Activated CD4-positive, alpha-beta T cell treated with anti-CD3 and anti-CD28 coated beads, Interleukin-2, amount 50 U/mL, for 48 hours (primary cell): ENCODE measurements around the gene LRRC1.

Experiments used
- DNase-seq, 2 experiments: peaks; one replicate each; pipeline ENCODE4 v3.0.0-alpha.2; 2020

Gene LRRC1

DNA sequence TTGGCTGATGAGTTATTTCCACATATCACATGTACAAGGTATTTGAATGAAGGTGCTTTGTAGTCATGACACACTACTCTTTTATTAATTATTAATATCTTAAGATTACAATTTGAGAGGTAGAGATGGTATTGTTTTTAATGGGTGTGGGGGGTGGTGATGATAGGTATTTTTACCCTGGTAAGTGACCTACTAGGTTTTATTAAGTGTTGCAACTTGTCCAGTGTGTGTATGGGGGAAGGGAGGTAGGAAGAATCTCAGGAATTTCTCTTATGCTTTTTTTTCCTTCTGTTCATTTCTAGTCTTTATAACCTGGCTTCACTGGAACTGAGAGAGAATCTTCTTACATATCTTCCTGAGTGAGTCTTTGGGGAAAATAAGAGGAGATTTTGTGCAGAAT is 101.4 kb downstream of the LRRC1 start:
- no peak for DNase-seq

DNA sequence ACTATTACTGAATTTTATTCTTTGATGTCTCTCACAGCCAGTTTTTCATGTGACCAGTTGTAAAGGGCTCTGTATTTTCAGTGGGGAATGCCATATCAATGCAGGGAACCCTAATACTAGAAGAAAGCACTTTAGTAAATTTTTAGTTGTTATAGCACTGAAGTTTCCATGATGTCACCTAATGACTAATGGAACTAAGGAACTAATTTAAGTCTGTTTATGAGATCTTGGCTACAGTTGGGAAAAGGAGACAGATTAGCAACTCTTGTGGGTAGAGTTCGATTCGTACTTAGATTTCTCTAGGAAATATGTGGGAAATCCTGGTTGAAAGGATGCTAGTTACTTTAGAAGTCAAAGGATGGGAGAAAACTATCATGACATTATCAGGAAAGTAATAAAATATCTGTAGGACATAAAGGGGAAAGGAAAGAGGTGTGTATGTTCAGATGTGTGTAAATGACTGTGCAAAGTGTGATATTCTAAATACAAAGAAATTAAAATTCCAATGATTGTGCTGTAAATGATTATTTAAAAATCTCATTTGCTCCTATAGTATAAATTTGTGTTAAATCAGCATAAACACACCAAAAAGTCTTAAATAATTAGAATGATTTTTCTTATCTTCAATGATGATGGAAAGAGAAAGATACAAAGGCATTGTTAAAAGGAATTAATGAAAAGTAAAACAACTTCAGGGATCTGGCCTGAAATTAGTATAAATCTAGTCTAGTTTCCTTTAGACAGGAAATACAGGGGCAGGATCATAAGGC is 103.4 kb downstream of the LRRC1 start:
- DNase-seq = no peak

DNA sequence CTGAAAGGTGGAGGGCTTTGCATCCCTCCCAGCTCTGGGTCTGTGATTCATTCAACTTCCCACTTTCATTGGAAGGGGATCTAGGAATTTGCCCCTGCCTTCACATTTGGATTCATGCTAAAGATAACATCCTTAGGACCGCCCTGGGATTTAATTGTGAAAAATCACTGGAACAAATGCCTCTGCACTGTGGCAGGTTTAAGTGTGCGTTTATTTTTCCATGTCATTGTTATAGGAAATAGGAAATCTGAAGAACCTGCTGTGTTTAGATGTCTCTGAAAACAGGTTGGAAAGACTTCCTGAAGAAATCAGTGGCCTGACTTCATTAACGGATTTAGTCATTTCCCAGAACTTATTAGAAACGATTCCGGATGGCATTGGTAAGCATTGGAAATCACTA is 104.7 kb downstream of the LRRC1 start:
- no peak for DNase-seq

DNA sequence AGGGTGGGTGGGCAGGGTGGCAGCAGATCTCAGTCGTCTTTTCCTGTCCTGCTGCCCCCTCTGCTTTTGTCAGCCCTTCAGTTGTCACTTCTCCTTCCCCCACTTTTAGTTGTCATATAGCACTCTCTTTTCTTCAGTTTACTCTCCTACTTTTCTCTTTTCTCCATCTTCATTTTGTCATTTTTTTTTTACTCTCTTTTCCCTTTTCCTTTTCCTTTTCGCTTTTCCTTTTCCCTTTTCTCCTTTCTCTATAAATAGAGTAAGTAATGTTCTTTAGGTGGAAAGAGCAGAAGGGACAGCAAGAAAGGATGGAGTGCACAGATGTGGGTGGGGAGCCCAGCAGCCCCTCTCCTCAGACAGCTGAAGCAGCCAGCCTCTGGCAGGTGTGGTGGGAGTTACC is 108.6 kb downstream of the LRRC1 start:
- no peak for DNase-seq

DNA sequence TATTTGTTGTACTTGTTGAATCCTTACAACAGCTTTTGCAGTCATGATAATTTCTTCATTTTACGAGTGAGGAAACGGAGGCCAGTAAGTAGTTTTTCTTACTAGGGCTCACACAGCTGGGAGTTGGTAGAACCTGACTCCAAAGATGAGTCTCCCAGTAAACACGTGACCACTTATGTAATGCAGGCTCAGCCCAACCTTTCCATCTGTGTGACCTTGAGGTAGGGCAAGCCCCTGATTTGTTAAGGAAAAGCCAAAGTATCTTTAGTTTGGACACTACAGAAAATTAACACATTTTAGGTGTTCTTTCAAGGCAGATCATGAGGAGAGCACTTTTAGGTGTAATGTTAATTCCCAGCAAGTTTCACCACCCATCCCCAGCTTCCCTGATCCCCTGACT is 111.3 kb downstream of the LRRC1 start:
- DNase-seq = no peak

DNA sequence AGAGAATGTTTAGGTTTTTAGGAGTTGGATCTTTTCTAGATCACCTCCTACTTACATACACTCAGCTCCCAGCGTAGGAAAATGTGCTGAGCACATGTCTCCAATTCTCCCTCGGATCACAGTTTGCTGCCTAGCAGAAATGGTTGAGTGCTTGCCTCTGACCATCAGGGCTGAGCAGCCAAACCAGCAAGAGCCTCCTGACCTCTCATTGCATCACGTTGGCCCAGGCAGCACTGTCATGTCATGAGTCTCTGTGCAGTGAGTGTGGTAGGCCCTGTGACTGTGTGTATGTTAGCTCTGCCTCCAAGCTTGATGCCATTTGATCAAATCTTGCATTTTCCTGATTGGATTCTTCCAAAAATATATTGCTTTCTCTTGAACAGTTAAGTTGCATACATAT is 112.0 kb downstream of the LRRC1 start:
- DNase-seq = no peak

DNA sequence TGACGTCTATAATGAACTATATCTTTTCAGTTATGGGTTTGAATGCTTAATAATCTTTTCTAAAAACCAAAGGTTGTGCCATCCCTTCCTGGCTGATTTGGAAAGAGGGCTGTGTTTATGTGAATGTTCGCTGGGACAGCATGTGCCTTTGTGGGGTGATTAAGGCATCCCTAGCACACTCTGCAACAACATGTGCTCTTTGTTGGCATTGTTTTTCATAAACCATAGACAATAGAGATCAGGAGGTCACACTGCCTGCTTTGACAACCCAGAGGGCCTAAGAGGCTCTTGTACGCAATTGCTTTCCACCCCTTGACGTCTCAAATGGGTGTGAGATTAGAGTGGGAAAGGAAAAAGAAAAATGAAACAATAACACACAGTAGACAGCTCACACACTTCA is 116.0 kb downstream of the LRRC1 start:
- DNase-seq = no peak

DNA sequence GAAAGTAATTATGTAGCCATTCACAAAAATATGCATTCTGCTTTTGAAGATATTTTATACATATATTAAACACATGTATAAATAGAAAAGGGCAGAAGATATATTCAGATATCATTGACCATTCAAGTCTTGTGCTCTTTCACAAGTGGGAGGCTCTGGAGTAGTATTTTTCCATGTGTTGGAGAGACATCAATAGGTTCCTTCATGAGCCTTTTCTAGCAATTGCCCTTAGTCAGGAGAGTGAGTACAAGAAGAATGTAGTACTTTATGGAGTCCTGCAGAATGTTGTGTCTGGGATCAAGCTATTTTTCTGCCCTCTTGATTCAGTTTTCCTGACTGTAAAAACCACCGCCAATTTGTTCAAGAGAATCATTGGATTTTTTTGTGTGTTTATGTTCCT is 117.9 kb downstream of the LRRC1 start:
- DNase-seq = no peak

DNA sequence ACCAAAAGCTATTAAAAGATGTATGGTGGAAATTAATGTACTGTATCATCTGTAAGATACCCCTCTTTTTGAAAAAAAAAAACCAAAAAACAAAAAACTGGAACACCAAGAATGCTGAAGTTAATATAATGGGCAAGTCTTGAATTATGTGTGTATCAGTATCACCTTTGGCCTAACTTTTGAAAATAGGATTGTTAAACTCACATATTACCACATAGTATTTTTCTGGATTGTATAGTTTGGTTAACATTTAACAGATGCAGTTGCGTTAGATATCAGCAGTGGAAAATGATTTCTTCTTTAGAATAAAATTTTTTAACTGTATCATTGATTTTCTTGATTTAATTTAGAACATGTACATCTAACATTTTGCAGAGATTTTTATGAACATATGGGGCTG is 118.5 kb downstream of the LRRC1 start:
- no peak for DNase-seq

DNA sequence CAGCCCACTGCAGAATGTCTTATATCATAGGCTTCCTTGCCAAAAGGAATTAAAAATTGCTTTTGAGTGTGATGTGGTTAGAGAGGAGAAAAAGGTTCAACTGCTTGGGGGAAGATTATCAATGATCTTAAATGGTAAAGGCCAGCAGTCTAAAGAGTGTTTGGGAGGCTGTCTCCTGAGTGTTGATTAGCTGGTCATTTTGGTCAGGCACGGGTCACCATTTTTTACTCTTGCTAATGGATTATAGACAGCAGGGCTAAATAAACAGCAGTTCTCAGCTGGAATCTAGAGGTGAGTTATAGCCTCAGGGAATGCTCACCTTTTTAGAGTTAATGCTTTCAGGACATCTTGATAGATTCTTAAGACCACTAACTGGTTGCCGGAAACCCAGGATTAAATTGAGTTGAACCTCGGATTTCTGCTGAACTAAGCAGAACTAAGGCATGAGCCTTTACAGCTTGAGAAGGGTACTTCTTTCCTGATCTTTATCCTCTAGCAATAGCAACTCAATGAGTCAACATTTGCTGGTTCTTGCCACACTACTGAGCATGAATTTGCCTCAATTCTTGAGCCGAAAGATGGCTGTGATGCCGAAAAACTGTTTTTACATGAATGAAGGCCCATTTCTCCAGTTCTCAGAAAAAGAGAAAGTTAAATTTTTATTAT is 120.4 kb downstream of the LRRC1 start:
- no peak for DNase-seq

DNA sequence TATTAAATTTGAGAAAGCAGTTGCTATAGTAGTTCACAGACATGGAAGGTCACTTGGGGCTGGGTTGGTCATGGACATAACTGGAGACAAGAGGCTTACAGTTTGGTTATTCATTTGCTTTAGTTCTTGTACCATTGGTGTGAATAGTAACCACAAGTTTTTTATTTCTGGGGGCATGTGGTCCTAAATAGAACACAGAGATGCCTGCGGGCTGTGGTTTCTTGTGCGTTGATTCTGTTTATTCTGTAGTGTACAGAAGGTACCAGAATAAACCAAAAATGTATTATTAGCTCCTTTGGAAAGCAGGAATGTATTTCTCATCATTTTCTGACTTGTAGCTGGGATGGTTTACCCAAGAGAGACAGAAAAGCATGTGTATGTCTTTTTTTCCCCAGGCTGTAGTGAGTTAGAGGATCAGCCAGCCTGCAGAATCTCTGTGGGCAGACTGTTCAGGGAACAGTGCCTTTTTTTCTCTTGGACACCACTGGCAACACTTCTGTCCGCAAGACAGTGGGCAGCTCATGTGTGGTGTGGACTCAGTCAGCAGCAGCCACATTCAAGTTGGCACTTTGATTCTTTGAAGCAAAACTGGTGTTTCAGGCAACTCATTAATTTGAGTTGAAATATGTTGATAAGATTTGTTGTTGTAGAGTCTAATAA is 122.1 kb downstream of the LRRC1 start:
- DNase-seq = no peak

DNA sequence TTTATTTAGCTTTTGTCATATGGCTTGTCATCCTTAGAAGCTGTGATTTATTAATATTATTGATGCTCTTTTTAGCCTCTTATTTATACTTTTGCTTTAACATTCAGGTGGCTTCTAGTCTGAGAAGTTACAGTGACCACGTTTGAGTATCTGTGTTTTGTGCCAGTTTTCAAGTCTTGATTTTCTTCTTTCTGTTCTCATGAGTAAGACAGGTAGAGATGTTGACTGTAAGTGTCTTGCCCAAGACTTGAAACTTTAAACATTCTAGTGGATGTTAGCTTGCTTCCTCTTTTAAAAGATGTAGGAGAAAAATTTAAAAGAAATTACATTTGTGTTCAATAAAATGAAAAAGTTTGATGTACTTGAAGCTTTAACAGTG is 122.6 kb downstream of the LRRC1 start:
- no peak for DNase-seq

DNA sequence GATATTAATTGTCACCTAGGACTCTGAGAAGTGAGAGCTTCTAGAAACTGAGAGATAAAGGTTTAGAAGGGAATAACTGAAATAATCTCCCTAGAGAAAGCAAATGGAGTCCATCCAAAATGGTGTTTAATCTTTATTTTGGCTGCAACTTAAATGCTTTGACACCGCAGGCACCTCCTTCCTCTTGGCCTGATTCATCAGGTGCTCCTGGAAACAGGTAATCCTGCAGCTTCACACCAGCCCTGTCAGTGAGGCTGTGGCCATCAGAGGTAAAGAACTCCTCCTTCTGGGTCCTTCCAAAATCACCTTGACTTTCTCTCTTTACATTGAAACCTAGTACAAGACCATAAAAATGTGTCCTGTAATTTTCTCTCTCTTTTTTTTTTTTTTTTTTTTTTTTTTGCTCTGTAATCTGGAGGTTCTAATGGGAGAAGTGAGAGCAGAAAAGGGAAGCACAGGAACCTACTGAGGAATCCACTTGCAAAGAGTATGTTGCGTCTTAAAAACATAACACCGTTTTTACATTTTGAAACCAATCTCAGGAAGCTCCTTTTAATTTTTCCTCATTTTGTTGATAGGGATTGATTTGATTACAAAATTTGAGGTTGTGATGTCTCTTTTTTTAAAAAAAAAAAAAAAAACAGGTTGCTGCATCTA is 124.2 kb downstream of the LRRC1 start:
- DNase-seq = no peak

DNA sequence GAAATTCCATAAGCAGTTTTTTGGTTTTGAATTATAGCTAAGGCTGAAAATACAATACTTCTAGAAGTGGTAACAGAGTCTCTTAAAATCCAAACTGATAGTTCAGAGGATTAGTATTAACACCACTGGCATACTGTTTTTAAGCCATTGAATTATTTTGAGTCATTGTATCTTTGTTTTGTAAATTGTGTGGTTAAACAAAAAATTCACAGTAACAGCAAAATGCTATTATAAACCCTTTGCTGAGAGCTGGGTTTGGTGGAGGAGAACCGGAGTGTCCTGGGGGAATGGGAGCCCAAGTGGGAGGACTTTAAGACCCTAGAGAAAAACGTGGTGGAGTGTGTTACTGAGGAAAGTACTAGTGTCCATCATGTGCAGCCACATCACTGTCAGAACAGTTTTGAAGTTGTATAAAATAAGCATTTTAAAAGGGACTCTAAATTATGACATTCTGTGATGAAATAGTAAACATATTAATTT is 125.1 kb downstream of the LRRC1 start:
- DNase-seq = no peak

DNA sequence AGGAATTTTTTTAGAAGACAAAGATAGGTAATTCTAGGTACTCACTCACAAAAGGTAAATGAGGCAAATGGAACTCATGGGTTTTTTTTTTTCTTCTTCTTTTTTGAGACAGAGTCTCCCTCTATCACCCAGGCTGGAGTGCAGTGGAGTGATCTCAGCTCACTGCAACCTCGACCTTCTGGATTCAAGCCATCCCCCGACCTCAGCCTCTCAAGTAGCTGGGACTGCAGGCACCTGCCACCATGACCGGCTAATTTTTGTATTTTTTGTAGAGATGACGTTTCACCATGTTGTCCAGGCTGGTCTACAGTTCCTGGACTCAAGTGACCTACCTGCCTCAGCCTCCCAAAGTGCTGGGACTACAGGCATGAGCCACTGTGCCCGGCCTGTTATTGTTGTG is 126.1 kb downstream of the LRRC1 start:
- no peak for DNase-seq

DNA sequence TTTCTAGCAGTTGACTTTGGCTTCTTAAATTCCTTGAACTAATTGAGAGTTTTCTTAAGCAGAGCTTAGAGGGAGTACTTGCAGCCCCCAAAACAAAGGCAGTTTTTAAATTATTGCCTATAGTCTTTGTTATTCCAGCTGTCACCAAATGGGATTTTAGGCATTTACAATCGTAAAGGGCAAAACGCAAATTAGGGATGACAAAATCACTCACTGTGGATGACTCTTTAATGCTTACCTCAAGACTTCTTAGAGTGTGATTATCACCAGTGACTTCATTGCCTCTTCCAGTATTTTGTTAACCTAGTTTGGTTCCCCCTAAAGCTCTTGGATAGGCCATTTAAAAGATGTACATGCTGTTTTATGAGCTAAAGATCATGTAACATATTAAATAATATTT is 126.8 kb downstream of the LRRC1 start:
- no peak for DNase-seq

DNA sequence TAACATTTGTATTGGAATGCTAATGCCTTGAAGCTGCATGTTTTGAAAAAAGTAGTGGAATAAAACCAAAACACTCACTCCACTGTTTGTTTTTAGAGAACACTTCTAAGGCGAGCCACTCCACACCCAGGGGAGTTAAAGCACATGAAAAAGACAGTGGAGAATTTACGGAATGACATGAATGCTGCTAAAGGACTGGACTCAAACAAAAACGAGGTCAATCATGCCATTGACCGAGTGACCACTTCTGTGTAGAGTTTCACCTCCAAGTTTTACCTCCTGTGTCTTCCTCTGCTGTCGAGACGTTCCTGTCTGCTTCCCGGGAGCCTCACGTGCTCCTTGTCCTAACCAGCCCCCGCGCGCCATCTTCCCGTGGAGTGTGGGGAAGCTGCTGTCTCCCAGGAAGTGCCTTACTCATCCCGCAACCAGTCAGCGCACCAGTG is 127.8 kb downstream of the LRRC1 start:
- DNase-seq = no peak

DNA sequence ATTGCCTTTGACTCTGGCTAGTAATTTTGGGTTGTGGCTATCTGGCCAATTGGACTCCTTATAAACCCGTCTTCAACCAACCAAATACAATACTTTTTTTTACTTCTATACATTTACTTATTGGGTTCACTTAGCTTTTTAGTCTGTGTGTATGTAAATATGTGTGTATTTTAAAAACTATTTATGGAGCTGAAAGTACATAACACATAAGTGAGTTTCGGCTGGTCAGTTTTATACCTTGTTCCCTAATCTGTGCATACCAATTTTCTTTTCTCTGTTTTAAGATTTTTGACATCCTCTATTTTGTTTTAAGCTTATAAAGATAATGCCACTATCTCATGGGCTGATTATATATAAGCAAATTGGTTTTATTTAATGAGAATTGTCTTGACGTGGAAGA is 129.5 kb downstream of the LRRC1 start:
- no peak for DNase-seq

DNA sequence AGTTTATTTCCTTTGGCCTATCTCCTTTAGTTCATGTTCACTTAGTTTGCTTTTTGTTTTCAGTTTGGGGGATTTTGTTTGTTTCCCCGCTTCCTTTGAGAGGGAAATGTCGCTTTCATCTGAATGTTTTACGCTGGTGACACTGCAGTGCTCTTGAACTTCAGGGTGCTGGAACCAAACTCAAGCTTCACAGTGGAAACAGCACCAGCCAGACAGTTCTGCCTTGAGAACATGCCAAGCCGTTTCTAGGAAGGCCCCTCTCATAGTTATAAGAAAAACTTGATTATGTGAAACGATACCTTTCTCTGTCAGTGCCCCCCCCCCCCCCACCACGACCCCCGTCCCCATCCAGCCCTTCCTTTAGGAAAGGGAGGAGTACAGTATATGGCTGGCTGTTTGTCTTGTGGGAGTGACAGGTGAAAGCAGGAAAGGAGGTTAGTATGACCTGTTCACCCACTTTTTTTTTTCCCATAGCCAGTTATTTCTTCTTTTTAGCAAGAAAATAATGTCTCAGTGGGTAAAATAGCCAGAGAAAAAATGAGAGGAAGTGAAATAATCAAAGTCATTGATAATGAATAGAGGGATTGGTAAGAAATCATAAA is 130.1 kb downstream of the LRRC1 start:
- DNase-seq = no peak

DNA sequence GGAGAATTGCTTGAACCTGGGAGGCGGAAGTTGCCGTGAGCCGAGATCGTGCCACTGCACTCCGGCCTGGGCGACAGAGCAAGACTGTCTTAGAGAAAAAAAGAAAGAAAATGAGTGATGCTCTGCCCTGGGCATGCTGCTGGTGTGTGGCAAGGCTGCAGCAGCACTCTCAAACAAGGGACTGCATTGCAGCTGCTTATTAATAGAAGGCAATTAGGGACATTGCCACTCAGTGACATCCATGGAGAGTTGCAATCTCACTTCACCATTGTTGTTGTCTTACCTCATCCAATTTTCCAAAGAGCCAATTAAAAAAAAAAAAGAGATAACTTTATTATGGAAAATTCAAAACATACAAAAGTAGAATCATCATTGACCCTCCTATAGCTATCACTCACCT is 131.1 kb downstream of the LRRC1 start:
- no peak for DNase-seq

DNA sequence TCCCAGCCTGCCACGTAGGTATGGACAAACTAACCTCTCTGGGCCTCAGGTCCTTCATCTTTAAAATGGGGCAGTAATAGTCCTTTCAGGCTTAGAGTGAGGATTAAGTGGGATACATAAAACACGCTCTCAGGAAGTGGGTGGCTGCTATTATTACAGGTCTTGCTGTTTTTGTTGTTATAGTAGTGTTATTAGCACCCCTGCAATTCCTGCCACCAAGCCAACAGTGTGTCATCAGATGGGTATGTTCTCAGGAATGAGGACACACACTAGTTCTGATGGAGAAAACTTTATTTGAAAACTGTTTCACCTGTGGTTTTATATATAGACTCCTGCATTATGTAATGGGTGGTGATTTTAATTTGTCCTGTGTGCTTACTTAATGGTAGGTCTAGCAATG is 131.7 kb downstream of the LRRC1 start:
- no peak for DNase-seq

DNA sequence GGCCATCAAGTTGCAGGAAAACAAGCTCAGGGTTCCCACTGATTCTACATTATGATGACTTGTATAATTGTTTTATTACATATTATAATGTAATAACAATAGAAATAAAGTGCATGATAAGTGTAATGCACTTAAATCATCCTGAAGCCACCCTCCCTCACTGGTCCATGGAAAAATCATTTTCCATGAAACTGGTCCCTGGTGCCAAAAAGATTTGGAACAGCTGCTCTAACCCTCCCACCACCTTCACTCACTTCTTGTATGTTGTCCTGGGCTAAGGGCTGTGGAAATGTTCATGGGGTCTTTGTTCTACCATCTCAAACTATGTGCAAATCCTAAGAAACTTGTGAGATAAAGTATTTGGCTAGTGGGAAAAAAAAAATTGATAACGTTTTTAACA is 133.8 kb downstream of the LRRC1 start:
- DNase-seq = no peak
